Measurements from ENCODE around the gene THADA.

DNA sequence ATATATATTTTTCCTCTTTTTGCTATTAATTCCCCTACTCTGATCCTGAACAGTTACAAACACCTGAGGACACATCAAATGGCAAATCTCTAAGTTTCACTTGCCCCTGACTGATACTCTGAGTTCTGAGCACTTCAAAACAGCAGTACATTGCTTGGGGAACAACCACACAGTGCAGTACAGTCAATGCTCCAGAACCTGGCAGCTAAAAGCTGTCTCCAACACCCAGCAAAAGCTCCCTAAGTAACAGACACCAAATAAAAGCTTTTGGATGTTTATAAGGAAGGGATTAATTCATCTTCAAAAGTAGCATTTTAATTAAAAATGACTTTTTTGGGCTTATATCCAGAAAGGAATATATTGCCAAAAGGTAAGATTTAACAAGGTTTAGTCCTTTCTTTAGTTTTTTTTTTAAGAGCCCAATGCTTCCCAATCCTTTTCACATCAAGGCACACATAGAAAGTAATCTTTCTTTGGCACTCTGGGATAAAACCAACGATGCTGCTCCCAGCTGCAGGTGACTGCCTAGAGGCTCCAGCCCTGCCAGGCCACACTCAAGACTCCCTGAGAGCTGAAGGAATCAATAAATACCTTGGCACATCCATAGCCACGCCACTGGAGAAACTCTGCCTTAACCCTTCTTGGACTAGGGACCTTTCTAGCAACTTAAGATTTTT is 204.5 kb downstream of the THADA start:
- TF ChIP-seq, protein P1, sequence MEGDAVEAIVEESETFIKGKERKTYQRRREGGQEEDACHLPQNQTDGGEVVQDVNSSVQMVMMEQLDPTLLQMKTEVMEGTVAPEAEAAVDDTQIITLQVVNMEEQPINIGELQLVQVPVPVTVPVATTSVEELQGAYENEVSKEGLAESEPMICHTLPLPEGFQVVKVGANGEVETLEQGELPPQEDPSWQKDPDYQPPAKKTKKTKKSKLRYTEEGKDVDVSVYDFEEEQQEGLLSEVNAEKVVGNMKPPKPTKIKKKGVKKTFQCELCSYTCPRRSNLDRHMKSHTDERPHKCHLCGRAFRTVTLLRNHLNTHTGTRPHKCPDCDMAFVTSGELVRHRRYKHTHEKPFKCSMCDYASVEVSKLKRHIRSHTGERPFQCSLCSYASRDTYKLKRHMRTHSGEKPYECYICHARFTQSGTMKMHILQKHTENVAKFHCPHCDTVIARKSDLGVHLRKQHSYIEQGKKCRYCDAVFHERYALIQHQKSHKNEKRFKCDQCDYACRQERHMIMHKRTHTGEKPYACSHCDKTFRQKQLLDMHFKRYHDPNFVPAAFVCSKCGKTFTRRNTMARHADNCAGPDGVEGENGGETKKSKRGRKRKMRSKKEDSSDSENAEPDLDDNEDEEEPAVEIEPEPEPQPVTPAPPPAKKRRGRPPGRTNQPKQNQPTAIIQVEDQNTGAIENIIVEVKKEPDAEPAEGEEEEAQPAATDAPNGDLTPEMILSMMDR (conservative IDR thresholded peaks at IDR 0.05; ENCODE audit: low read length), result no peak
- TF ChIP-seq EZH2phosphoT487 (IDR thresholded peaks at IDR 0.05; ENCODE audit: borderline replicate concordance, low read depth, low read length), result no peak

Data from OCI-LY7 (cell line).